Stimulated activated CD8-positive, alpha-beta memory T cell treated with anti-CD3 and anti-CD28 coated beads, Interleukin-4, amount 100 ng/mL, for 48 hours (primary cell): ENCODE data around the gene GFER.
"Not testable (repeated sequence)": the region's sequence is repeated elsewhere in the genome, so short reads cannot be mapped to it uniquely, and the experiment has no call there.

ENCODE experiments used
- DNase-seq: peaks from one replicate; pipeline ENCODE4 v3.0.0-alpha.2; 2020

Gene GFER

GRCh38 chr16:1958143-1958491, 25.9 kb upstream of the GFER start:
- DNase-seq: not testable (repeated sequence)

DNA sequence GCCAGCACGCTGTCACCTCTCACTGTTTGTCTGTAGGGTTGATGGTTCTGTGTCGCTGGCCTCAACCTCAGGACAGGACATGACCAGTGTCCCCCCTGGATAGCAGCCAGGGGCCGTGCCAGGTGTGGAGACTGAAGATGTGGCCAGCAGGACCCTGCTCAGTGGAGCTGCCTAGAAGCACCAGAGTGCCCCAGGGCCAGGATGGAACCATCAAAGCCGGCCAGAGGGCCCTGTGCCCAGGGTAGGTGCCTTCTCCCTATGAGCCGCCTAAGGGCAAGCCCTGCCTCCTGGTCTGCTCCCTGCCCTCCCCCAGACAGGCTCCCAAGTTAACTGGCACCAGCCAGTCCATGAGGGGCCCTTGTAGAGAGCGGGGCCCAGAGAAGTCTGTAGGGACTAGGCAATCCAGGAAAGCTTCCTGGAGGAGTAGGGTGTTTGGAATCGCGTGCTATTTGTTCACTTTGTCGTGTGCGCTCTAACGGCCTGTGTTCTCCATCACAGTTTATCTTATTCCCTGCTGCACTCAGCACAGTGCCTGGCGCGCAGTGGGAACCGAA, 25.2 kb upstream of the GFER start:
- peak; percentile 35 for DNase-seq

GRCh38 chr16:1959269-1960039, 24.5 kb upstream of the GFER start, which contains the start of gene NDUFB10:
TSS of gene NDUFB10 (plus strand) at chr16:1959538. CDS start at chr16:1959625, 87 bp downstream.
- DNase-seq: peak; percentile 97

- DNase-seq: peak; percentile 80
These were observed 23.0 kb upstream of the GFER start for GRCh38 chr16:1960665-1961630.

DNA sequence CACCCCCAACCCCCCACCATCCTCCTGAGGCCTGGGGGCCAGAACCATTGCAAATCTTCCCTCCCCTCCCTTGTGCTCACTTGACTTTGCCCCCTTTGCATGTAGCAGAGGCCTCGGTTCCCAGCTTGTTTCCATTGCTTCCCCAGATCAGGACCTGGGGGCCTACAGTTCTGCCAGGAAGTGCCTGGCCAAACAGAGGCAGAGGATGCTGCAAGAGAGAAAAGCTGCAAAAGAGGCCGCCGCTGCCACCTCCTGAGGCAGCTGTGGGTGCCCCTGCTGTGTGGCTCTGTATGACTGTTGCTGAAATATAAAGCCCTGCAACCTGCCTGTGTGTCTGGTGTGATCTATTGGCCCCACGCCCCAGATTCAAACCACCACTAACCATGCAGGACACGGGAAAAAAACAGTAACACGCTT, 22.3 kb upstream of the GFER start:
- DNase-seq: peak; percentile 62

DNA sequence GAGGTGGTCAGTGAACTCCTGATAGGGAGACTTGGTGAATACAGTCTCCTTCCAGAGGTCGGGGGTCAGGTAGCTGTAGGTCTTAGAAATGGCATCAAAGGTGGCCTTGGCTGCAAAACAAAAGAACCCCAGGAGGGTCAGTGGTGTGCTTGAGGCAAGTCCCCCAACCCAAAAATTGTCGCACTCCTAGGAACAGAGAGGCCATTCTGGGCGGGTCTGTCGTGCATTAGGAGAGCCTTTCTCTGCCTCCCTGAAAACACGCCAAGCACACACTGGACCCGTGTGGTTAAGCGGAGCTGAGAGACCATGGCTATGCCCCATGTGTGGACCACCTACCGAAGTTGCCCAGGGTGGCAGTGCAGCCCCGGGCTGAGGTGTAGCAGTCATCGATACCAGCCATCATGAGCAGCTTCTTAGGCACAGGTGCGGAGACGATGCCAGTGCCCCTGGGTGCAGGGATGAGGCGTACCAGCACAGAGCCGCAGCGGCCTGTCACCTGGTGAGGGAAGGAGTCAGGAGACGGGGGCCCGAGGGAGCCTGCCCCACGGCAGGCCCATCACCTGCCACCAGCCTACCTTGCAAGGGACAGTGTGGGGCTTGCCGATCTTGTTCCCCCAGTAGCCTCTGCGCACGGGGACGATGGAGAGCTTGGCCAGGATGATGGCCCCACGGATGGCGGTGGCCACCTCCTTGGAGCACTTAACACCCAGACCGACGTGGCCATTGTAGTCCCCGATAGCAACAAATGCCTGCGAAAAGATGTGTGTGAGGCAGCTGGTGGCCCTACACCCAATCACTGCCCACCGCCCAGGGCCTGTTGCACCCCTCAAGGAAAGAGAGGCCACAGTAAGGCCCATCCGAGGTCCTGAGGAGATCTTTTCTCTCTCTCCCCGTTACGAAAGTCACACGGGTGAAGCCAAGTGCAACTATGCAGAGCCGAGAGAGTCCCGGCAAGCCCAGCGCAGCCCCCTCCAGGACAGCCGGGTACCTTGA, 21.5 kb upstream of the GFER start:
- peak; percentile 43 for DNase-seq

DNA sequence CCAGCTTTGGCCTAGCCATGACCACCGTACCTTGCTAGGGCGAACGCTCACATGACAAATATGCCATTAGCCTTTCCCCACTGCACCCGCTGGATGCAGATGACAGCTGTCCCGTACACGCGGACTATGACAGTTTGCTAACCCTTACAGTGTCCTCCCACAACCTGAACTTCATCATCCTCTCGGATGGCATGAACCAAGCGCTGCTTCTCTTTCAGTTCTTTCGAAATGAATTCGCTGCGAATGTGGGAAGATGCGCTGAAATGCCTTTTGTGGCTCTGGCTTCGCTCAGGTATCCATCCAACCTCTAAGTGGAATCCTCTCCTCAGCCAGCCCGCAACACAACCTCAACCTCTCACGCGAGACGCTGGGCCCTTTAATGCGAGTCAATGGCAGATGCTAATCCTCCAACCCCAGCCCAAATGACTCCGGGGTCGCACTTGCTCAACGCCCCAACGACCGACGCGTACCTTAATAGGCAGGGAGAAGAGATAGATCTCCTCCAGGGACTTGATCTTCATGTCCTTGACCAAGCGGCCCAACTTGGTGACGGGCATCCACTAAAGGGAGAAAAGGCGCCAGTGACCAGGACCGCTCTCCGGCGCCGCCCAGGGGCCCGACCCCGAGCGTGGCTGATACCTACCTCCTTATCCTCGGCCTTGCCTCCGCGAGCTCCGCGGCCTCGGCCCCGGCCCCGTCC, 20.0 kb upstream of the GFER start:
- DNase-seq: peak; percentile 65

- DNase-seq: peak; percentile 98
These were observed 19.2 kb upstream of the GFER start, which contains the start of gene RPS2 for GRCh38 chr16:1964506-1965395. TSS of gene RPS2 (minus strand) at chr16:1964826. CDS start at chr16:1964625, 201 bp downstream.

GRCh38 chr16:1965396-1966001, 18.5 kb upstream of the GFER start:
- peak; percentile 51 for DNase-seq

DNA sequence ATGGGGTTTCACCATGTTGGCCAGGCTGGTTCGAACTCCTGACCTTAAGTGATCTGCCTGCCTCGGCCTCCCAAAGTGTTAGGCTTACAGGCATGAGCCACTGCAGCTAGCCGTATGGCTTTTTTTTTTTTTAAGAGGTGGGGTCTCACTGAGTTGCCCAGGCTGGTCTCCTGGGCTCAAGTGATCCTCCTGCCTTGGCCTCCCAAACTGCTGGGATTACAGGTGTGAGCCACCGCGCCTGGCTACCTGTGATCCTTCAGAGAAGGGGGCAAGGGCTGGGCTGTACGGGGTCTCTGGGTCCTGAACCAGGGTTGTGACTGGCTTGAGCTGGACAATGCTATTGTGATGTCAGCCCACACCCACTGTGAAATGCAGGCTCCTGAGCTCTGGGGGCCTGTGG, 17.5 kb upstream of the GFER start, which contains the start of gene RNF151:
TSS of gene RNF151 (plus strand) at position 397 of the 400 bp plus-strand sequence. CDS start 26 bp downstream, outside the sequence.
- DNase-seq: no peak

GRCh38 chr16:1968146-1968953, 15.6 kb upstream of the GFER start:
- DNase-seq: no peak

DNA sequence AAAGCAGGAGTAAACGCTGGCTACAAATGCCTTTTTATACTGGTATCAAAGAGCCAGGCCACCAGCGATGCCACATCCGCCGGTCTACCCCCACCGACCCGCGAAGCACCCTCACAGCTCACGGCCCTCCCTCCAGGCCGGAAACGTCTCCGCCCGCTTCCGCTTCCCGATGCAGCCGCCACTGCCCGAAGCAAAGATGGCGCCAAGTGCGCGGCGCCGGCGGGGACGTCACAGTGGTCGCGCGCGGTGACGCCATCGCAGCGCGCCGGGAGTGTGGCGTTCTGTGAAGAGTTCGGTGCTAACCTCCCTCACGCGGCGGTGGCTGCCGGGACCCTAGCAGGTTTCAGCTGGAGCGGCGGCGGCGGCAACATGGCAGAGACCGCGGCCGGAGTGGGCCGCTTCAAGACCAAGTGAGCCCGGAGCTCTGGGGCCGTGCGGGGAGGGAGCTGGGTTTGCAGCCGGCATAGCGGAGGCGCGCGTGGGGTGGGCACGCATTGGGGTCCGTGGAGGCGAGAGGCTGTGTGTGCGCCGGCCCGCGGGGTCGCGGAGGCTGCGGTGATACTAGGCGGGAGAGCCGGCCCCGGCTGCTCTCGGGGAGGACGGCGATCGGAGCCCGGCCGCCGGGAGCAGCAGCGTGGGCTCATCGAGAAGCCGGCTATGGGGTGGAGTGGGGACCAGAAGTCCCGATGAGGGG, 12.1 kb upstream of the GFER start, which contains the start of gene TBL3:
TSS of gene TBL3 (plus strand) at position 258 of the 694 bp plus-strand sequence. CDS start at position 370, 112 bp downstream.
- DNase-seq: peak; percentile 97

GRCh38 chr16:1972490-1972877, 11.5 kb upstream of the GFER start:
- DNase-seq: peak; percentile 44

DNA sequence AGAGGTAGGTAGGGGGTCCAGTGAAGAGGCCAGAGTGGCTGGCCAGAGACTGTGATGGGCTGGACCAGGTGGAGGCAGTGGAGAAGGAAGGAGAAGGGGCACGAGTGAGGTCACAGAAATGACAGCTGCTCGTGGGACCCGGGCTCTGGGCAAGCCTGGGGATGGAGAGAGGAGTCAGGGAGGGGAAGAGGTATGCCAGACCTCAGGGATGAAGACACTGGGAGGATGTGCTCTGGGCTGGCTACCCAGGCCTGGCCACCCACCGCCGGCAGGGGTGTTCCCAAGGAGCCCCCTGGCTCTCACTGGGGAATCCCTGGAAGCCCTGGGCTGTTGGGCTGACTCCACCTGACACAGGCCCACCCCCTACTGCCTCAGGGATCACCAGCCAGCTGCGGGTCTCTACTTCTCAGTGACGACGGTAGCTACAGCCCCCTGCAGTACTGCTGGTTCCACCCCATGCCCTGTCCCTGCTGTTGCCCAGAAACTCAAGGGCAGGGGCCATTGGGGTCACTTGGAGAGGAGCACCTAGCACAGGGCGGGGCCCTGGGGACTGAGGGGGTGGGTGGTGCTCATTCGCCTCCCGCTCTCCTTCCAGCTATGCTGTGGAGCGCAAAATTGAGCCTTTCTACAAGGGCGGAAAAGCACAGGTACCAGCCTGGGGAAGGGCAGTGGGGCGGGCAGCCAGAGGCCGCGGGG, 10.4 kb upstream of the GFER start:
- no peak for DNase-seq

- no peak for DNase-seq
These were observed 9.6 kb upstream of the GFER start for GRCh38 chr16:1974157-1975070.
